MM.1S (cell line): ENCODE results near the gene ADCY6.

Source experiments
- CTCF ChIP-seq: fragments of 300-600 bp; sonication (generic); IDR thresholded peaks from 2 replicates; pipeline ENCODE4 v1.5.1; 2016; ENCODE audit warnings: antibody characterized with exemption, low read length, mixed read lengths
- EZH2 ChIP-seq: fragments of 300-600 bp; sonication (generic); optimal IDR thresholded peaks from 2 replicates; pipeline ENCODE3; 2017; ENCODE audit warnings: low read depth, mild to moderate bottlenecking, antibody characterized with exemption, low read length, mixed read lengths
- EZH2phosphoT487 ChIP-seq: fragments of 300-600 bp; sonication (generic); IDR thresholded peaks from 2 replicates; pipeline ENCODE4 v1.6.1; 2018; ENCODE audit warnings: antibody characterized with exemption, low read length

GRCh38 chr12:48793696-48794095 lies 4.8 kb upstream of the ADCY6 start:
- TF ChIP-seq CTCF (no peak), EZH2 (no peak), EZH2phosphoT487 (no peak)
